SH-SY5Y (cell line): Measurements from ENCODE around the gene RANBP17.

ENCODE experiments used
- GATA2 ChIP-seq: IDR thresholded peaks from 2 replicates; pipeline ENCODE4 v1.6.1; 2011; ENCODE audit warnings: mild to moderate bottlenecking, low read depth, low read length
- GATA3 ChIP-seq: IDR thresholded peaks from 2 replicates; pipeline ENCODE4 v1.6.1; 2011; ENCODE audit warnings: low read depth, mild to moderate bottlenecking, low read length, moderate library complexity

GRCh38 chr5:171322527-171322926, 460.7 kb downstream of the RANBP17 start:
- TF ChIP-seq GATA3: peak; percentile 51; the same call in 1 of the 2 replicates
- 0 out of 2 replicates have a peak, but pooled peaks have one; percentile 1 for TF ChIP-seq GATA2
